Gastroesophageal sphincter (tissue), 3 donors: ENCODE results near the gene CBLN3.

Source experiments
- POLR2A ChIP-seq, 2 donors: fragments of 450-650 bp; IDR thresholded peaks; one replicate each; pipeline ENCODE4 v1.6.1; 2017; ENCODE audit warnings: antibody characterized with exemption in 2 of 2, mild to moderate bottlenecking in 2 of 2, moderate library complexity in 1 of 2
- POLR2AphosphoS5 ChIP-seq: sonication (generic); formaldehyde crosslinking; IDR thresholded peaks from one replicate; pipeline ENCODE4 v1.6.1; 2017; ENCODE audit warnings: antibody characterized with exemption
- TF ChIP-seq, protein P1 (sequence below), 4 experiments: fragments of 200-600 bp in 2 of 4; fragments of 450-650 bp in 2 of 4; sonication (generic) in 1 of 4; IDR thresholded peaks; one replicate each; pipeline ENCODE4 v1.5.1; 2017 to 2019; ENCODE audit warnings: antibody characterized with exemption in 4 of 4, mild to moderate bottlenecking in 2 of 4, moderate library complexity in 2 of 4

DNA sequence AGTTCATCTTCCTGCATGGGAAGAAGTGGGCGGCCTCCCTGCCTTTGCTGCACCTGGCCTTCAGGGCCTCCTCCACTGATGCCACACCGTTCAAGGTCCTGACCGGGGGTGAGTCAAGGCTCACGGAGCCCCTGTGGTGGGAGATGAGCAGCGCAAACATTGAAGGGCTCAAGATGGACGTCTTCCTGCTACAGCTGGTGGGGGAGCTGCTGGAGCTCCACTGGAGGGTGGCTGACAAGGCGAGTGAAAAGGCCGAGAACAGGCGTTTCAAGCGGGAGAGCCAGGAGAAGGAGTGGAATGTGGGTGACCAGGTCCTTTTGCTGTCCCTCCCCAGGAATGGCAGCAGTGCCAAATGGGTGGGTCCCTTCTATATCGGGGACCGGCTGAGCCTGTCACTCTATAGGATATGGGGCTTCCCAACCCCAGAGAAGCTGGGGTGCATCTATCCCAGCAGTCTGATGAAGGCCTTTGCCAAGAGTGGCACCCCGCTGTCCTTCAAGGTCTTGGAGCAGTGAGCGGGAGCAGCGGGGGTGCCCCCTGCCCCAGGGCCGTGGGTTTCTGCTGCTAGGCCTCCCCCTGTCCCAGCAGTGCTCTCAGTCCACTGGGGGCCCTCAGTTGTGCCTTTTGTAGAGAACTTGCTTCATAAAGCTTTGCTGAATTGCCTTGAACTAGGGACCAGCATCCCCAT is 12.4 kb downstream of the CBLN3 start:
- TF ChIP-seq, protein P1, sequence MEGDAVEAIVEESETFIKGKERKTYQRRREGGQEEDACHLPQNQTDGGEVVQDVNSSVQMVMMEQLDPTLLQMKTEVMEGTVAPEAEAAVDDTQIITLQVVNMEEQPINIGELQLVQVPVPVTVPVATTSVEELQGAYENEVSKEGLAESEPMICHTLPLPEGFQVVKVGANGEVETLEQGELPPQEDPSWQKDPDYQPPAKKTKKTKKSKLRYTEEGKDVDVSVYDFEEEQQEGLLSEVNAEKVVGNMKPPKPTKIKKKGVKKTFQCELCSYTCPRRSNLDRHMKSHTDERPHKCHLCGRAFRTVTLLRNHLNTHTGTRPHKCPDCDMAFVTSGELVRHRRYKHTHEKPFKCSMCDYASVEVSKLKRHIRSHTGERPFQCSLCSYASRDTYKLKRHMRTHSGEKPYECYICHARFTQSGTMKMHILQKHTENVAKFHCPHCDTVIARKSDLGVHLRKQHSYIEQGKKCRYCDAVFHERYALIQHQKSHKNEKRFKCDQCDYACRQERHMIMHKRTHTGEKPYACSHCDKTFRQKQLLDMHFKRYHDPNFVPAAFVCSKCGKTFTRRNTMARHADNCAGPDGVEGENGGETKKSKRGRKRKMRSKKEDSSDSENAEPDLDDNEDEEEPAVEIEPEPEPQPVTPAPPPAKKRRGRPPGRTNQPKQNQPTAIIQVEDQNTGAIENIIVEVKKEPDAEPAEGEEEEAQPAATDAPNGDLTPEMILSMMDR (IDR thresholded peaks at IDR 0.05), result no peak
- TF ChIP-seq POLR2A (IDR thresholded peaks at IDR 0.05) (no peak), POLR2AphosphoS5 (no peak)
